NCI-H345 treated with DMSO at 0.1 percent for 48 hours (cell line): ENCODE measurements around the gene ARID1B.

ENCODE experiments used
- DNase-seq: peaks from one replicate; lab custom pipeline; 2025; ENCODE audit not compliant: unreplicated experiment; lab: John Stamatoyannopoulos, UW

The ARID1B gene

DNA sequence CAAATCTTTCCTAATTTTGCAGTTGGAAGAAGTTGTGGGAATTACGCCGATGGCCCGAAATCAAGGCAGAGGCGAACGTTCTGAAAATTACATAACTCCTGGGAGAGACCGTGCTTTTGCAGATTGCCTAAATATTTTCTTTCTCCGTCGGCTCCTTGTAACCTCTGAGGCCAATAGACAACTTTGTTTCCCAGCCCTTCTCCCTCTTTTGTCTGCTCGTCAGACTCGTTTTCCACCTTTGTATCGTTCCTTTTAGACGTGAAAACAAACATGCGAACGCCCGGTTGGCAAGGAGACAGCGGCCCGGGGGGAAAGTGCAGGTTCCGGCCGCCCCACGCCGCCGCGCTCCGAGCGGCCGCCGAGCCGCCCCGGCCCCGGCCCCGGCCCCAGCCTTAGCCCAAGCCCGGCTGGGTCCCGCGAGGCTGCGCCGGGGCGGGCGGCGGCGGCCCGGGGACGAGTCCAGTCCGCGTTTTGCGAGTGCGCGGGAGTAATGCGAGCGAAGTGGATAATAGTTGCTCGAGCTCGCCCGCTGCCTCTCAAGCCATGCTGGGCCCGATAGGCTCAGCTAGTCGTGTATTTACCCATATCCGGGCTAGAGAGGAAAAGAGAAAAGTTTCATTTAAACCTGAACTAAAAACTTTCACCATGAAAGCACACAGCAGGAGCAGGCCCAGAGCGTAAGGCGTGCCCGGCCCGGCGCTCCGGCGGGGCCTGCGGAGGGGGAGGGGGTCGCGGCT, at the start of gene ARID1B:
ARID1B (plus strand) TSS at position 539 of the 737 bp plus-strand sequence. CDS start 303 bp downstream, outside the sequence.
- peak; percentile 75 for DNase-seq

GRCh38 chr6:156727715-156728385, 49.3 kb upstream of the ARID1B start:
- DNase-seq: no peak

DNA sequence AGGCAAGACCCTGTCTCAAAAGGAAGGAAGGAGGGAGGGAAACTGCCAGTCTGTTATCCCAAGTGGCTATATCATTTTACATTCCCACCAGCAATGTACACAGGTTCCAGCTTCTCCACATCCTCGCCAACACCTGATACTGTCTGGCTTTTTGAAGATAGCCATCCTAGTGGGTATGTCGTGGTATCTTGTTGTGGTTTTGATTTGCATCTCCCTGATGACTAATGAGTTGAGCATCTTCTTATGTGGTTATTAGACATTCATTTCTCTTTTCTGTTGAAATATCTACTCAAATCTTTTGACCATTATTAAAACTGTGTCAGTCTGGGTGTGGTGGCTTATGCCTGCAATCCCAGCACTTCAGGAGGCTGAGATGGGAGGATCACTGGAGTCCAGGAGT, 47.9 kb upstream of the ARID1B start:
- no peak for DNase-seq

- peak; percentile 43 for DNase-seq
These were observed 45.8 kb upstream of the ARID1B start for GRCh38 chr6:156731396-156731795.

DNA sequence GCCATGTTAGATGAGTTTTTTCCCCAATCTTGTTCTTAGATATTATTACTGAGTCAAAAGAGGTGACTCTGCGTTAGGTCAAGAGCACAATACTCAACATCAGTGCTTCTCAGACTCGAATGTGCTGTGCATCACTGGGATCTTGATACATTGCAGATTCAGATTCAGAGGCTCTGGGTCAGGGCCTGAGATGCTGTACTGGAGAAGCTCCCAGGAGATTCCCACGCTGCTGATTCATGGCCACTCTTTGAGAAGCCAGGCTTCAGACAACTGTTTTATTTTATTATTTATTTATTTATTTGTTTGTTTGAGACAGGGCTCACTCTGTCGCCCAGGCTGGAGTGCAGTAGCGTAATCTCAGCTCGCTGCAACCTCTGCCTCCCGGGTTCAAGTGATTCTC, 41.4 kb upstream of the ARID1B start:
- DNase-seq: no peak

GRCh38 chr6:156740604-156741003, 36.6 kb upstream of the ARID1B start:
- no peak for DNase-seq

DNA sequence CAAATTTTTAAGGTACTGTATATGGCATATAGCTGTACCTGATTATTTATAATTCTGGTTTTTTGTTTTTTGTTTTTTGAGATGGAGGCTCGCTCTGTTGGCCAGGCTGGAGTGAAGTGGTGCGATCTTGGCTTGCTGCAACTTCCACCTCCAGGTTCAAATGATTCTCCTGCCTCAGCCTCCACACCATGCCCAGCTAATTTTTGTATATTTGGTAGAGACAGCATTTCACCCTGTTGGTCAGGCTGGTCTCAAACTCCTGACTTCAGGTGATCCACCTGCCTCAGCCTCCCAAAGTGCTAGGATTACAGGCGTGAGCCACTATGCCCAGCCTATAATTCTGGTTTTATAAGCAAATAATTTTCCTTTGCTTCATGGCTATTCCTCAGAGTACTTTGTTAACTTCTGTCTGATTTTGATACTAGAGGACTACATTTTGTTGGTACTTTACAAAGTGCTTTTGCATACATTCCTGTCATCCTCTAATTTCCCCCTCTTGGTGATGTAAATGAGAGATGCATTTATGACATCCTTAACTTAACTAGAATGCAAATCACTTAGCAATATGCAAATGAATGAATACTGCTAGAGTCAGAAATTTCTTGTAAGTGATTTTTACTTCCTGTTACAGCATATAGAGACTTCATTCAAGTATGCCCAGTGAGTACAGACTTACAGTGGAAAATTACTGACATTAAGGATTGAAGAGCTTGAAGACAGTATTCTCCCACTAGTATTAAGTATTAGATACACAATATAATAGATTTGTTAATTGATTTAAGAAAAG, 35.7 kb upstream of the ARID1B start:
- no peak for DNase-seq

DNA sequence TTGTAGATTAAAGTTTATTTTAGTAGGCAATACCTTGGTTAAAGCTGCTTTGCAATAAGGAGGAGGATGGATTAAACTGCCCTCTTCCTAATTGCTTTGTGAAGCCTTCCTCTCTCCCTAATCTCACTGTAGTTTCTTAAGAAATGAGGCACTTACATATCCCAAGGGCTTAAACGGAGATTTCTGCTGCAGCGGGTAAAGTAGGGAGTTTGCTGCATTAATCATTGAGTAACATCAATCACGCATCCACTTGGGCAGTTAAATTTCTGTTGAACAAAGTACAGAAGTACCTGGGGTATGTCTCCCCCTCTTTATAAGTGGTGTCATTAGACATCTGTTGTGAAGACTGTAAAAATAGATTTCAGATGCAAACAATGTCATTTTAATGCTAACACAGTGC, 29.5 kb upstream of the ARID1B start:
- no peak for DNase-seq

DNA sequence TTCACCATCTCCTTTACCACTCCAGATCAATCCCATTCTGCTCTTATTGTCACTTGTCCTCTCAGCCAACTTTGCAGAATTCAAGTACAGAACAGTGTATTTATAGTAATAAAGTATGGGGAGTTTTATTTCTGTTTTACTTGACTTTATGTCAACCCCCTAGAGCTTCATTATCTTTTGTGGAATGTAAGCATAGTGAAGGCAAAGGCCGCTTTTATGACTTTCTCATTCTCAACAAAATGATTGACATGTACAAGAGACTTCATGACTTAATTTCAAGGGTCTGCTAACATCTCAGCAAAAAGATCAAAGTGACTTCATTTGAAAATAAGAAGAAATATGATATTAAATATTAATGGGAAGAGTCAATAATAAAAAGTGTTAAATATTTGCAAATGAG, 28.7 kb upstream of the ARID1B start:
- DNase-seq: no peak

GRCh38 chr6:156752666-156753301, 24.4 kb upstream of the ARID1B start:
- DNase-seq: no peak

- DNase-seq: no peak
These were observed 20.3 kb upstream of the ARID1B start for GRCh38 chr6:156756630-156757610.

GRCh38 chr6:156757849-156758248, 19.3 kb upstream of the ARID1B start:
- no peak for DNase-seq

DNA sequence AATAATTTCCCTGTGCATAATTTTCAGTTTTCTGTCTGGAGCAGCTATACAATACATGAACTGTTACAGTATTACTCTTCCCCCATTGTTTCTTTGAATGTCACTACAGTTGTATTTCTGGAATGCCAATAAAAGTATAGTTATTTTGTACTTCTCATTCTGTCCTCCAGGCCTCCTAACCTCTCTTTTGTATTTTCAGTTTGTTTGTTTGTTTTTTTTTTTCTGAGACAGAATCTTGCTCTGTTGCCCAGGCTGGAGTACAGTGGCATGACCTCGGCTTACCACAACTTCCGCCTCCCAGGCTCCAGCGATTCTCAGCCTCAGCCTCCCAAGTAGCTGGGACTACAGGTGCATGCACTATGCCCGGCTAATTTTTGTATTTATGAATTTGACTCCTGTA, 16.8 kb upstream of the ARID1B start:
- no peak for DNase-seq

DNA sequence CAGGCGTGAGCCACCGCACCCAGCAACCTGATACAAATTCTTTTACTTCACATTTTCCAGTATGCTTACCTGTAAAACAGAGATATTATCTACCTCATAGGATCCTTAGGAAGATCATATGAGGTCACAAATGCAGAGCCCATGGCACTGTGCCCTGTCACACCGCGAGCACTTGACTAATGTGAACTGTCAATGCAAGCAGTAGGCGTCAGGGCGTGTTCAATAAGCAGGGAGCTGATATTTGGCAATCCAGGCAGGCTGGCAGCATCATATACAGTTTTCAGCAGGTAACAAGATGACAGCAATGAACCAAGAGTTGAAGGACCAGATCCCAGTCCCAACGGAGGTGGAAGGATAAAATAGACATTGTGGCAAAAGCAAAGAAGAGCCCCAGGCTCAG, 14.6 kb upstream of the ARID1B start:
- no peak for DNase-seq

GRCh38 chr6:156765117-156765516, 12.1 kb upstream of the ARID1B start:
- DNase-seq: no peak

DNA sequence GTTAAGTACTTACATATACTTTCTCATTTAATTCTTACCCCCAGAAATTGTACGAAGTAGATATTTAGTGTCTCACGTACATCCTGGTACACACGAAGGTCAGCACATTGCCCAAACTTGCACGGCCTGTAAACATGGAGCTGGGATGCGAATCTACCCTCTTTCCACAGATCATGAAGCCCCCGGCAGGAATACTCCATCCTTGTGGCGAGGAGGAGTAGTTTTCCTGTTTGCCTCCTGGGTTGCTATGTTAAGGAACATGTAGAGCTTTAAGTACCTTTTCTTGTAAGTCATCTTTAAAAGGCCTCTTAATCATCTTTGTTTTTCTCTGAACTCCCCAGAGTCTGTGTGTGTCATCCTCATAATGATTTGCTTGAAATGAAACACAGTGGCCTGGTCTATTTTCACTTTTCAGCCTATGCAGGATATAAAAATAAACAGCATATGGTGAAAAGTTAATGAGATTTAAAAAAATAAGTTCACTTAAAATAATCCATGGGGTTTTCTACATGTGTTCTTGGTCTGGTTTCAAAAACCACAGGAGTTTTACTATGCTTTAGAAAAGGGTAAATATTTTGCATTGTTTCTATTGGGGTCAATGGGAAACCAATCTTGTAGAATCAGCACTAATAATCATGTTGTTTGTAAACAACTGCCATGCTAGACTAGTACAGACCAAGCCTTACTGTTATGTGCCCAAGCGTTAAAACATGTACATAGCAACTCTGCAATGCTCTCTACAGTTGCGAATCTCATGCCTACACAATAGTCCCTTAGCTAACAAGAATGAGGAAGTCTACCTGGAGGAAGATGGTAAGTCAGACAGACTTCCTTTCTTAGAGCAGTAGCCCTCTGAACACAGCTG, 9.3 kb upstream of the ARID1B start:
- DNase-seq: no peak

GRCh38 chr6:156771047-156771446, 6.1 kb upstream of the ARID1B start:
- DNase-seq: no peak

- DNase-seq: no peak
These were observed 5.4 kb upstream of the ARID1B start for GRCh38 chr6:156771761-156772160.

DNA sequence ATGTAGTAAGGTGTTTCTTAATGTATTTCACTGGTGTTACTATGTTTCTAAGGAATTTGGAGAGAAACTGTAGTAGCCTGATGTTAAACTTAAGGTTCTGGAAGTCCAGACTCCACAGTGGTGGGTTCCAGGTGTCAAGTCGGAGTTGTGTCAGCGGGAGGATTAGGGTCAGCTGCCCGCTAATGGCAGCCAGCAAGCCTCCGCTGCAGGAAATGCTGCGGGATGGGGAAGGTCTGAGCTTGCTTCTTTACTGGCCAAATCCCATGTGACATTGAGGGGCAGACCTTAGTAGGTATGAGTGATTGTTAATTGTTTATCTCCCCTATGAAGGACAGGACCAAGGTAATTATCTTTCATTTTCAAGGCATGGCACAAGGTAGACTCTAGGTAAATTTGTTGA, 3.7 kb upstream of the ARID1B start:
- no peak for DNase-seq
